BLaER1 (cell line): ENCODE measurements around the gene PADI1.

Source experiments
- H3K27ac ChIP-seq: shearing (Covaris generic); formaldehyde crosslinking; 2 replicates; pipeline ENCODE4 v1.8.1; 2022
- H3K27me3 ChIP-seq: shearing (Covaris generic); formaldehyde crosslinking; 2 replicates; pipeline ENCODE4 v1.8.1; 2022
- H3K36me3 ChIP-seq: shearing (Covaris generic); formaldehyde crosslinking; 2 replicates; pipeline ENCODE4 v1.8.1; 2022
- H3K4me1 ChIP-seq: shearing (Covaris generic); formaldehyde crosslinking; 2 replicates; pipeline ENCODE4 v1.8.1; 2022
- H3K4me2 ChIP-seq: shearing (Covaris generic); formaldehyde crosslinking; 2 replicates; pipeline ENCODE4 v1.8.1; 2022
- H3K4me3 ChIP-seq: shearing (Covaris generic); formaldehyde crosslinking; 2 replicates; pipeline ENCODE4 v1.8.1; 2022
- H3K9ac ChIP-seq: shearing (Covaris generic); formaldehyde crosslinking; 2 replicates; pipeline ENCODE4 v1.8.1; 2022
- H3K9me3 ChIP-seq: shearing (Covaris generic); formaldehyde crosslinking; 2 replicates; pipeline ENCODE4 v1.8.1; 2022
- H4K20me1 ChIP-seq: shearing (Covaris generic); formaldehyde crosslinking; 2 replicates; pipeline ENCODE4 v1.8.1; 2022
- Cebpa-rat ChIP-seq: shearing (Covaris generic); IDR thresholded peaks from 2 replicates; pipeline ENCODE4 v1.8.1; 2022

PADI1 gene

GRCh38 chr1:17181781-17182464, 23.0 kb upstream of the PADI1 start:
- H3K4me1 ChIP-seq = peaks cover 55% of the 10 kb centered on the region
- H3K27me3 ChIP-seq = no peaks in the 10 kb centered on the region
- peak overlapping the region; percentile 36; the same call in 1 of the 2 replicates for H3K4me3 ChIP-seq

GRCh38 chr1:17183388-17184160, 21.4 kb upstream of the PADI1 start:
- H3K4me1 ChIP-seq = peaks cover 61% of the 10 kb centered on the region
- H4K20me1 ChIP-seq = no peaks in the 10 kb centered on the region
- peaks cover 7% of the 10 kb centered on the region for H3K9me3 ChIP-seq
- no peaks in the 10 kb centered on the region for H3K27me3 ChIP-seq
- no peak overlapping the region for H3K4me3 ChIP-seq
- no peak overlapping the region for H3K4me2 ChIP-seq
- H3K36me3 ChIP-seq = no peaks in the 10 kb centered on the region
- H3K9ac ChIP-seq = no peak overlapping the region
- peak overlapping the region; percentile 22; the same call in 1 of the 2 replicates for H3K27ac ChIP-seq
- TF ChIP-seq Cebpa-rat = no peak

More at GRCh38 chr1:17181781-17182464, 23.0 kb upstream of the PADI1 start:
- no peaks in the 10 kb centered on the region for H3K36me3 ChIP-seq
- no peaks in the 10 kb centered on the region for H3K9me3 ChIP-seq
- peak overlapping the region; percentile 71 for H3K27ac ChIP-seq
- no peak for TF ChIP-seq Cebpa-rat
- H4K20me1 ChIP-seq = no peaks in the 10 kb centered on the region
- H3K4me2 ChIP-seq = peak overlapping the region; percentile 85
- H3K9ac ChIP-seq = no peak overlapping the region; the same call in 1 of the 2 replicates

GRCh38 chr1:17184161-17184665, 20.7 kb upstream of the PADI1 start:
- no peaks in the 10 kb centered on the region for H3K27me3 ChIP-seq
- H3K36me3 ChIP-seq = no peaks in the 10 kb centered on the region
- no peak overlapping the region for H3K9ac ChIP-seq
- H3K4me1 ChIP-seq = peaks cover 61% of the 10 kb centered on the region
- H3K4me2 ChIP-seq = no peak overlapping the region
- no peak overlapping the region for H3K4me3 ChIP-seq
- TF ChIP-seq Cebpa-rat = no peak
- H3K9me3 ChIP-seq = peaks cover 13% of the 10 kb centered on the region
- H4K20me1 ChIP-seq = no peaks in the 10 kb centered on the region
- H3K27ac ChIP-seq = 0 out of 2 replicates have a peak overlapping the region, but pooled peaks have one; percentile 22

GRCh38 chr1:17184822-17185484, 20.0 kb upstream of the PADI1 start:
- no peaks in the 10 kb centered on the region for H3K36me3 ChIP-seq
- peak overlapping the region; percentile 68; the same call in 1 of the 2 replicates for H3K4me2 ChIP-seq
- H3K4me3 ChIP-seq = no peak overlapping the region
- no peaks in the 10 kb centered on the region for H4K20me1 ChIP-seq
- TF ChIP-seq Cebpa-rat = no peak
- H3K9ac ChIP-seq = no peak overlapping the region
- no peaks in the 10 kb centered on the region for H3K27me3 ChIP-seq
- H3K9me3 ChIP-seq = peaks cover 14% of the 10 kb centered on the region
- peaks cover 61% of the 10 kb centered on the region for H3K4me1 ChIP-seq
- peak overlapping the region; percentile 70; the same call in 1 of the 2 replicates for H3K27ac ChIP-seq

- H3K9me3 ChIP-seq = peaks cover 14% of the 10 kb centered on the region
Measured at GRCh38 chr1:17185485-17185860, 19.5 kb upstream of the PADI1 start.

GRCh38 chr1:17186216-17186909, 18.6 kb upstream of the PADI1 start:
- H3K9ac ChIP-seq = peak overlapping the region; percentile 50
- H3K9me3 ChIP-seq = peaks cover 14% of the 10 kb centered on the region
- peaks cover 56% of the 10 kb centered on the region for H3K4me1 ChIP-seq
- H3K4me3 ChIP-seq = no peak overlapping the region
- TF ChIP-seq Cebpa-rat = no peak
- H3K27ac ChIP-seq = peak overlapping the region; percentile 70
- peak overlapping the region; percentile 68 for H3K4me2 ChIP-seq
- H3K27me3 ChIP-seq = no peaks in the 10 kb centered on the region
- H4K20me1 ChIP-seq = no peaks in the 10 kb centered on the region
- no peaks in the 10 kb centered on the region for H3K36me3 ChIP-seq

More at GRCh38 chr1:17185485-17185860, 19.5 kb upstream of the PADI1 start:
- no peak for TF ChIP-seq Cebpa-rat
- no peak overlapping the region for H3K9ac ChIP-seq
- H3K36me3 ChIP-seq = no peaks in the 10 kb centered on the region
- H3K4me2 ChIP-seq = peak overlapping the region; percentile 68
- H3K4me1 ChIP-seq = peaks cover 61% of the 10 kb centered on the region
- H3K4me3 ChIP-seq = no peak overlapping the region
- H4K20me1 ChIP-seq = no peaks in the 10 kb centered on the region
- H3K27ac ChIP-seq = peak overlapping the region; percentile 70; the same call in 1 of the 2 replicates
- no peaks in the 10 kb centered on the region for H3K27me3 ChIP-seq

DNA sequence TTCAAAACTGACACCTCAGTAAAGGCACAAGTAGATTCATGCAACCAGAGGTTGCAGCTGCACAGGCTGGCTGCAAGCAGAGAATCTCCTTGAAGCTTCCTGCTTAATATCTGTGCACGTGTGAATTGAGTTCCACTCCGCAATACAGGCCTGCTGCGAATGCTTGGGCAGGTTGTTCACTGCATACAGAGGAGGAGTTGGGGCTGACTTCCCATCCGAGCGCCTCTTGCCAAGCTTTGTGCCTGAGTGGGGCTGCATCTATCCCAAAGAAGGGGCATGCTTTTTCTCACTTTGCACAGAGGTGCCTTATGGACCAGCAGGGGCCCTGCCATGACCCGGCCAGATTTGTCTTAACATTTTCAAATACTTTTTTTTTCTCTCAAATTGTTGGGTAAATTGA, 17.9 kb upstream of the PADI1 start:
- H3K4me2 ChIP-seq = peak overlapping the region; percentile 68

DNA sequence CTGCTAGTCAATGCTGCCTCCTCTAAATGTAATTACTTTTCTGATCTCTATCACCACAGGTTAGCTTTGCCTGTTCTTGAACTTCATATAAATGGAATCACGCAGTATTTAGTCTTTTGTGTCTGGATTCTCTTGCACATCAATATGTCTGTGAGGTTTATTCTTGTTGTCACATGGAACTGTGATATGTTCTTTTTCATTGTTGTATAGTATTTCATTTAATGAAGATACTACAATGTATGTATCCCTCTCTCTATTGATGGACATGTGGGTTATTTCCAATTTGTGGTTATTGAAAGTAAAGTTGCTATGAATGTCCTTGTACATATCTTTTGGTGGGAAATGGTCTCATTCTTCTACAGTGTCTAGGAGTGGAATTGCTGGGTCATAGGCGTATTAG, 16.7 kb upstream of the PADI1 start:
- no peaks in the 10 kb centered on the region for H3K27me3 ChIP-seq
- no peaks in the 10 kb centered on the region for H3K36me3 ChIP-seq
- no peak overlapping the region for H3K4me2 ChIP-seq
- no peak for TF ChIP-seq Cebpa-rat
- no peak overlapping the region for H3K4me3 ChIP-seq
- no peak overlapping the region for H3K9ac ChIP-seq
- peaks cover 56% of the 10 kb centered on the region for H3K4me1 ChIP-seq
- H3K27ac ChIP-seq = no peak overlapping the region
- peaks cover 14% of the 10 kb centered on the region for H3K9me3 ChIP-seq
- H4K20me1 ChIP-seq = no peaks in the 10 kb centered on the region

More for the DNA sequence above, 17.9 kb upstream of the PADI1 start:
- H3K27ac ChIP-seq = peak overlapping the region; percentile 70
- H3K27me3 ChIP-seq = no peaks in the 10 kb centered on the region
- no peaks in the 10 kb centered on the region for H4K20me1 ChIP-seq
- no peak for TF ChIP-seq Cebpa-rat
- H3K9me3 ChIP-seq = peaks cover 14% of the 10 kb centered on the region
- no peak overlapping the region for H3K4me3 ChIP-seq
- H3K36me3 ChIP-seq = no peaks in the 10 kb centered on the region
- peaks cover 56% of the 10 kb centered on the region for H3K4me1 ChIP-seq
- peak overlapping the region; percentile 50; the same call in 1 of the 2 replicates for H3K9ac ChIP-seq
